Measurements from ENCODE around the gene MAFG.

DNA sequence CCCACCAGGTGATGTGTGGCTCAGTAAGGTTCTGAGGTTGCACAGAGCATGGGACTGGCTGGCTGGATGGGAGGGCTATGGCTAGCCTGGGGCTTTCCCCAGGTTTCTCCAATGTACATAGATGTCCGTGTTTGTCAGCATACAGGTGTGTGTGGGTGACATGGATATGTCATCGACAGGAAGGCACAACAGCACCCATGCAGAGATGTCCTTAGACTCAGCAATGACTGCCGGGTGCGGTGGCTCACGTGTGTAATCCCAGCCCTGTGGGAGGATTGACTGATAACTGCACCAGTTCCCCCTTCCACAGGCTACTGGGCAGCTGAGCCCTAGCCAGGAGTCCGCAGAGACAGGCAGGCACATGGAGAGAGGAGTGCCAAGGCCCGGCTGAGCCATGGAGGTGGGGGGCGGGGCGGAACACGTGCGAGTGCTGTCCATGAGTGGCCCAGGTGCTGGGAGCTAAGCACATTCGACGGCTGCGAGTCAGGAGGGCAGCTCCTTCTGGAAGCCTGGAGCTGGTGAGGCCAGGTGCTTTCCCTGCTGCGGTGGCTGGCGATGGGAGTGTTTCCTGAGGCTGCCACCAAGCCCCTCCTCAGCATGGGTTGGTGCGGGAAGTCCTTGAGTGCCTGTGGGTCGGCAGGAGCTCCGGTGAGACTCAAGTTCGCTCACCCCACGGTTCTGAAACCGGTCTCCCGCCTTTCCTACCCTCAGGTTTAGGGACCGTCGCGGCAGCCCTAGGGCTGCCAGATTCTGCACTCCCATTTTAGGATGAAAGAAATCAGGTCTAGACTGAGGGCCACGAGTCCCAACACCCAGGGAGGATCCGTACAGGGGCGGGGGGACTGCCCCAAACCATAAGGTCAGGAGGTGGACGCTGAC, 49.0 kb upstream of the MAFG start:
- TF ChIP-seq CTCF (IDR thresholded peaks at IDR 0.05): no peak
- TF ChIP-seq EZH2phosphoT487 (IDR thresholded peaks at IDR 0.05): no peak
- no peak for TF ChIP-seq EZH2 (IDR thresholded peaks at IDR 0.05)
